ENCODE measurements around the gene ACSF3. TPM values are rescaled to one million over a fixed set of nuclear protein-coding genes. Genes with fewer than 3 reads are reported as not detected.

Gene ACSF3
- total RNA-seq, 1 experiment from 2014 or later = 54.9 TPM

DNA sequence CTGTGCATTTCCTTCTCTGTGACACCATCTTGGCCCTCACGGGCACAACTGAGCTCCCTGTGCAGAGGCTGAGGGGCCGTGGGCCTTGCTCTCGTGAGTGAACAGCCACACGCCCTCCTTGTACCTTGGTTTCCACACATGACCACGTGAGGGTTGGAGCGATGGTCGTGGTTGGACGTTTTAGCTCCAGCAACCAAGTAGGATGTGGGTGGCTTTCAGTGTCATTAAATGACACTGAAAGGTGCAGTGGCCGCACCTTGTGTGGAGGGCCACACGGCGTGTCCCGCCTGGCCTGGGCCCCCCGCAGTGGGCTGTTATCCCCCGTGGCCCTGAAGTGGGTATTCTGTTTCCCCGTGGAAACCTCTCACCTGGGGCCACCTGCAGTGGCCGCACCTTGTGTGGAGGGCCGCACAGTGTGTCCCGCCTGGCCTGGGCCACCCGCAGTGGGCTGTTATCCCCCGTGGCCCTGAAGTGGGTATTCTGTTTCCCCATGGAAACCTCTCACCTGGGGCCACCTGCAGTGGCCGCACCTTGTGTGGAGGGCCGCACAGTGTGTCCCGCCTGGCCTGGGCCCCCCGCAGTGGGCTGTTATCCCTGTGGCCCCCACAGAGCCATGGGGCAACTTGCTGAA is 28.2 kb downstream of the ACSF3 start:
- TF ChIP-seq, protein P1, sequence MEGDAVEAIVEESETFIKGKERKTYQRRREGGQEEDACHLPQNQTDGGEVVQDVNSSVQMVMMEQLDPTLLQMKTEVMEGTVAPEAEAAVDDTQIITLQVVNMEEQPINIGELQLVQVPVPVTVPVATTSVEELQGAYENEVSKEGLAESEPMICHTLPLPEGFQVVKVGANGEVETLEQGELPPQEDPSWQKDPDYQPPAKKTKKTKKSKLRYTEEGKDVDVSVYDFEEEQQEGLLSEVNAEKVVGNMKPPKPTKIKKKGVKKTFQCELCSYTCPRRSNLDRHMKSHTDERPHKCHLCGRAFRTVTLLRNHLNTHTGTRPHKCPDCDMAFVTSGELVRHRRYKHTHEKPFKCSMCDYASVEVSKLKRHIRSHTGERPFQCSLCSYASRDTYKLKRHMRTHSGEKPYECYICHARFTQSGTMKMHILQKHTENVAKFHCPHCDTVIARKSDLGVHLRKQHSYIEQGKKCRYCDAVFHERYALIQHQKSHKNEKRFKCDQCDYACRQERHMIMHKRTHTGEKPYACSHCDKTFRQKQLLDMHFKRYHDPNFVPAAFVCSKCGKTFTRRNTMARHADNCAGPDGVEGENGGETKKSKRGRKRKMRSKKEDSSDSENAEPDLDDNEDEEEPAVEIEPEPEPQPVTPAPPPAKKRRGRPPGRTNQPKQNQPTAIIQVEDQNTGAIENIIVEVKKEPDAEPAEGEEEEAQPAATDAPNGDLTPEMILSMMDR (IDR thresholded peaks at IDR 0.05; ENCODE audit: unreplicated experiment) = no peak
- no TSS peak for BruUV-seq (replicated peaks)
- CTCF ChIA-PET = no interaction called here
- Mint-ChIP-seq H3K27me3 (ENCODE audit: unreplicated experiment) (no peaks in the 10 kb centered on the region), H3K36me3 (ENCODE audit: insufficient read depth, unreplicated experiment) (peaks cover 28% of the 10 kb centered on the region), H3K27ac (ENCODE audit: unreplicated experiment) (no peak overlapping the region), H3K4me3 (ENCODE audit: low read depth, unreplicated experiment) (no peak overlapping the region), H3K9me3 (ENCODE audit: low read depth, unreplicated experiment) (no peaks in the 10 kb centered on the region), H3K4me1 (ENCODE audit: low read depth, unreplicated experiment) (no peaks in the 10 kb centered on the region)
- DNase-seq = no peak
- intact Hi-C loops (cut with micrococcal nuclease; ENCODE audit: unreplicated experiment) = no loop called here

DNA sequence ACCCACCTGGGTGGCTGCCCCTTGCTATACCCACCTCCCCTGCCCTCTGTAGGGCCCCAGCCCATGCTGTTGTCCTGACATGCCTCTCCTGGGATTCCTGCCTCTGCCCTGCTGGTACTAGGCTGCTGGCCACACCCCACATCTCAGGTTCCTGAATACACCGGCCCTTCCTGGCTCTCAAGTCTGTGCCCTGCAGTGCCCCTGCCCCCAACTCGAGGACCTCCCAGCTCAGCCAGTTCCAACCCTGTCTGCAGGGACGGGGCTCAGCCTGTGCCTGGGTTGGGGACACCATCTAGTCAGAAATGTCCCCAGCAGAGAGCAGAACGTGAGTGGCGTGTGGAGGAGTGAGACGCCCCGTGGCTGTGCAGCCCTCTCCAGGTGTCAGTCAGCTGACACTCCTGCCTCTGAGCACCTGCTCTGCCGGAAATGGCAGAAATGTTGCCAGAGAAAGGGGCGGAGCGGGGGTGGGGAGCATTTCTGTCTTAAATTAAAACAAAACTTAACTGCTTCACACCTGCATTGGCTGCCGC is 28.7 kb downstream of the ACSF3 start:
- Mint-ChIP-seq H3K27ac (ENCODE audit: unreplicated experiment) (no peak overlapping the region), H3K4me3 (ENCODE audit: low read depth, unreplicated experiment) (no peak overlapping the region), H3K27me3 (ENCODE audit: unreplicated experiment) (no peaks in the 10 kb centered on the region), H3K4me1 (ENCODE audit: low read depth, unreplicated experiment) (no peaks in the 10 kb centered on the region), H3K36me3 (ENCODE audit: insufficient read depth, unreplicated experiment) (peaks cover 28% of the 10 kb centered on the region), H3K9me3 (ENCODE audit: low read depth, unreplicated experiment) (no peaks in the 10 kb centered on the region)
- intact Hi-C loops (cut with micrococcal nuclease; ENCODE audit: unreplicated experiment) = no loop called here
- TF ChIP-seq, protein P1 (IDR thresholded peaks at IDR 0.05; ENCODE audit: unreplicated experiment) = no peak
- BruUV-seq (replicated peaks) = no TSS peak
- DNase-seq = no peak
- CTCF ChIA-PET = no interaction called here

DNA sequence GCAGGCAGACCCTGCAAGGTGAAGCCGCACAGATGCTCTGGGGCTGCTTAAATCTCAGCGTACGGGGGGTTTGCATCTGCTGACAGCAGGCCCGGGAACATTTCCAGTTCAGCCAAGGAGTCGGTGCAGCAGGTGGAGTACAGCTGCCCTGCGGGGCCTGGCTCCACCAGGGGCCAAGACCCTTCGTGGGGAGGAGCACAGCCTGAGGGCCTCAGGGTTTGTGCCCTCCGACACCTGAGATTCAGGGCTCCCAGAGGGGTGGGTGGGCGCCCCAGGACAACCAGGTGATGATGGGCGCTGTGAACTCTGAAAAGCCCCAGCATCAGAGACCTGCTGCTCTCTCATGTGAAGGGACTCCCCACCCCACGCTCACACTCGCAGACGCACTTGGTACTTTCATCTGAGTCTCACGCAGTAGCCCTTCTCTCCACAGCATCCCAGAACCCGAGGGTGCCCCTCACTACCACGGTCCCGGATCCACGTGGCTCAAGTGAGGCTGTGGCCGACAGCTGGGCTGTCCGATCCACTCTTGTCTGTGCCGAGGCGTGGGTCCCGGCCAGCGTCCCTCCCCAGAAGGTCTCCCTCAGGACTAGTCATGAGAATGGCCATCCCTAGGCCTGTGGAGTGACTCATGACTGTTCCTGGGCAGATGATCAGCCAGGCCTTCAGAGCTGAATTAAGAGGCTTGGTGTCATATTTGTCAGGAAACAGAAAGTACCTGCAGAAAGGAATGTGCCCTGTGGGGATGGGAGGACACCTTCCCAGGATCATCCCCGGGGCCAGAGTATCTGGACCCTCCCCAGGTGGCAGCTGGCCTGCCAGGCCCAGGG is 29.6 kb downstream of the ACSF3 start:
- CTCF ChIA-PET = no interaction called here
- Mint-ChIP-seq H3K4me1 (ENCODE audit: low read depth, unreplicated experiment) (no peaks in the 10 kb centered on the region), H3K9me3 (ENCODE audit: low read depth, unreplicated experiment) (no peaks in the 10 kb centered on the region), H3K27me3 (ENCODE audit: unreplicated experiment) (no peaks in the 10 kb centered on the region), H3K36me3 (ENCODE audit: insufficient read depth, unreplicated experiment) (peaks cover 23% of the 10 kb centered on the region), H3K4me3 (ENCODE audit: low read depth, unreplicated experiment) (no peak overlapping the region), H3K27ac (ENCODE audit: unreplicated experiment) (no peak overlapping the region)
- intact Hi-C loops (cut with micrococcal nuclease; ENCODE audit: unreplicated experiment) = no loop called here
- DNase-seq = no peak
- BruUV-seq (replicated peaks) = no TSS peak
- TF ChIP-seq, protein P1 (IDR thresholded peaks at IDR 0.05; ENCODE audit: unreplicated experiment) = no peak

DNA sequence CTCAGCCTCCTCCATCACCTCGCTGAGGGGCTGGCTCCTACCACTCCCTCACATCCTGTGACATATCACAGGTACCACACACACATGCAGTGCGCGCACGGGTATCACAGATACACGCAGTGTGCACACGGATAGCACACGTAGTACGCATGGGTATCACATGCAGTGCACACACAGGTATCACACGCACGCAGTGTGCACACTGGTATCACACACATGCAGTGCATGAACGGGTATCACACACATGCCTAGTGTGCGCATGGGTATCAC is 30.1 kb downstream of the ACSF3 start:
- H3K27ac Mint-ChIP-seq (ENCODE audit: unreplicated experiment) = no peak overlapping the region
- no peak overlapping the region for H3K4me3 Mint-ChIP-seq (ENCODE audit: low read depth, unreplicated experiment)
- no peaks in the 10 kb centered on the region for H3K27me3 Mint-ChIP-seq (ENCODE audit: unreplicated experiment)
- CTCF ChIA-PET = no interaction called here
- no TSS peak for BruUV-seq (replicated peaks)
- TF ChIP-seq, protein P1 (IDR thresholded peaks at IDR 0.05; ENCODE audit: unreplicated experiment) = no peak
- intact Hi-C loops (cut with micrococcal nuclease; ENCODE audit: unreplicated experiment) = no loop called here
- H3K4me1 Mint-ChIP-seq (ENCODE audit: low read depth, unreplicated experiment) = no peaks in the 10 kb centered on the region
- H3K36me3 Mint-ChIP-seq (ENCODE audit: insufficient read depth, unreplicated experiment) = peaks cover 23% of the 10 kb centered on the region
- no peak for DNase-seq
- H3K9me3 Mint-ChIP-seq (ENCODE audit: low read depth, unreplicated experiment) = no peaks in the 10 kb centered on the region

All from Calu3 (cell line).